ENCODE results near the gene SDHA. TPM values are rescaled to one million over a fixed set of nuclear protein-coding genes. Genes with fewer than 3 reads are reported as not detected.

SDHA gene
- total RNA-seq, 2 donors from 2014 or later = 242 to 366 TPM

- Histone ChIP-seq H3K4me3 (peak overlapping the region in 1 of 2 donors; percentile 26), H3K9me3 (no peaks in the 10 kb centered on the region), H3K27me3 (no peaks in the 10 kb centered on the region), H3K4me1 (peaks cover 0 to 40% of the 10 kb centered on the region in 2 donors), H3K36me3 (no peaks in the 10 kb centered on the region), H3K27ac (peak overlapping the region; percentile 93 to 94)
- TF ChIP-seq CTCF (IDR thresholded peaks at IDR 0.05) = no peak
- DNase-seq (ENCODE audit: low spot score) = no peak
These were observed 30.3 kb upstream of the SDHA start for GRCh38 chr5:187617-188451.

GRCh38 chr5:188488-189481 lies 29.3 kb upstream of the SDHA start:
- no peaks in the 10 kb centered on the region for H3K36me3 ChIP-seq
- H3K27ac ChIP-seq = peak overlapping the region; percentile 93 to 94
- peak overlapping the region in 1 of 2 donors; percentile 26 for H3K4me3 ChIP-seq
- H3K9me3 ChIP-seq = no peaks in the 10 kb centered on the region
- peaks cover 0 to 46% of the 10 kb centered on the region in 2 donors for H3K4me1 ChIP-seq
- DNase-seq (ENCODE audit: low spot score) = peak; percentile 88
- TF ChIP-seq CTCF (IDR thresholded peaks at IDR 0.05) = peak; percentile 90 to 94
- H3K27me3 ChIP-seq = no peaks in the 10 kb centered on the region

- peak overlapping the region; percentile 93 to 94 for H3K27ac ChIP-seq
- H3K27me3 ChIP-seq = no peaks in the 10 kb centered on the region
- no peaks in the 10 kb centered on the region for H3K9me3 ChIP-seq
- no peak overlapping the region for H3K4me3 ChIP-seq
- peaks cover 0 to 48% of the 10 kb centered on the region in 2 donors for H3K4me1 ChIP-seq
- no peak for DNase-seq (ENCODE audit: low spot score)
- no peaks in the 10 kb centered on the region for H3K36me3 ChIP-seq
- no peak for TF ChIP-seq CTCF (IDR thresholded peaks at IDR 0.05)
These were observed 28.6 kb upstream of the SDHA start for GRCh38 chr5:189486-189885.

GRCh38 chr5:189976-190365 lies 28.1 kb upstream of the SDHA start:
- Histone ChIP-seq H3K36me3 (no peaks in the 10 kb centered on the region), H3K4me3 (no peak overlapping the region), H3K27me3 (no peaks in the 10 kb centered on the region), H3K4me1 (peaks cover 0 to 53% of the 10 kb centered on the region in 2 donors), H3K27ac (peak overlapping the region; percentile 93 to 94), H3K9me3 (no peaks in the 10 kb centered on the region)
- no peak for TF ChIP-seq CTCF (IDR thresholded peaks at IDR 0.05)
- no peak for DNase-seq (ENCODE audit: low spot score)

- H3K9me3 ChIP-seq = no peaks in the 10 kb centered on the region
- H3K4me3 ChIP-seq = peak overlapping the region in 1 of 2 donors; percentile 37
- peak overlapping the region; percentile 93 to 94 for H3K27ac ChIP-seq
- TF ChIP-seq CTCF (IDR thresholded peaks at IDR 0.05) = no peak
- peaks cover 0 to 55% of the 10 kb centered on the region in 2 donors for H3K4me1 ChIP-seq
- H3K27me3 ChIP-seq = no peaks in the 10 kb centered on the region
- no peaks in the 10 kb centered on the region for H3K36me3 ChIP-seq
- DNase-seq (ENCODE audit: low spot score) = no peak
These were observed 27.6 kb upstream of the SDHA start for GRCh38 chr5:190366-191035.
